IMR-90 (cell line): Measurements from ENCODE around the gene LUC7L. TPM values are rescaled to one million over a fixed set of nuclear protein-coding genes. Genes with fewer than 3 reads are reported as not detected.

Experiments used
- ATAC-seq: fragments of 200-7000 bp; cut with Tn5 transposase; 2 replicates; pipeline ENCODE4 v1.9.1; 2020; ENCODE audit warnings: low read depth, mild to moderate bottlenecking, moderate library complexity
- BruUV-seq: library from RNA; stranded (reverse); fragments of 400-500 nt; replicated peaks from 2 replicates; lab custom pipeline; 2021; lab: Mats Ljungman, UMichigan
- CTCF ChIA-PET: fragments of 300-600 bp; formaldehyde crosslinking; extraction: SDS; loops from one replicate; lab custom pipeline; 2021; ENCODE audit warnings: antibody characterized with exemption; lab: Yijun Ruan, JAX
- POLR2A ChIA-PET: fragments of 300-600 bp; sonication (Branson Sonifier 250); formaldehyde crosslinking; loops from one replicate; lab custom pipeline; 2022; ENCODE audit warnings: antibody characterized with exemption; ENCODE audit not compliant: unreplicated experiment; lab: Charles Lee
- DNase-seq: peaks from one replicate; pipeline ENCODE4 v3.0.0; 2013
- H2AFZ ChIP-seq: replicated peaks from 2 replicates; pipeline ENCODE3; 2013; ENCODE audit warnings: low read length, mild to moderate bottlenecking; ENCODE audit not compliant: poor library complexity
- H2AK5ac ChIP-seq: 2 replicates; pipeline ENCODE4 v1.6.1; 2013; ENCODE audit warnings: low read depth, low read length, inconsistent platforms
- H2AK9ac ChIP-seq: replicated peaks from 2 replicates; pipeline ENCODE3; 2013; ENCODE audit warnings: mild to moderate bottlenecking, low read depth, low read length, moderate library complexity; ENCODE audit not compliant: poor library complexity
- H2BK120ac ChIP-seq: 2 replicates; pipeline ENCODE4 v1.6.1; 2013; ENCODE audit warnings: low read depth, low read length, inconsistent platforms
- H2BK15ac ChIP-seq: 3 replicates; pipeline ENCODE4 v1.6.1; 2013; ENCODE audit warnings: low read depth, low read length, inconsistent platforms
- H2BK20ac ChIP-seq: 2 replicates; pipeline ENCODE4 v1.6.1; 2013; ENCODE audit warnings: low read depth, mild to moderate bottlenecking, inconsistent platforms, low read length, moderate library complexity
- H2BK5ac ChIP-seq: 2 replicates; pipeline ENCODE4 v1.6.1; 2013; ENCODE audit warnings: mild to moderate bottlenecking, low read depth, low read length, inconsistent platforms; ENCODE audit not compliant: poor library complexity, severe bottlenecking
- H3K14ac ChIP-seq: replicated peaks from 2 replicates; pipeline ENCODE4 v1.6.1; 2013; ENCODE audit warnings: low read depth, low read length, inconsistent platforms
- H3K18ac ChIP-seq: 2 replicates; pipeline ENCODE4 v1.6.1; 2013; ENCODE audit warnings: low read depth, low read length, control low read depth
- H3K23ac ChIP-seq: 2 replicates; pipeline ENCODE4 v1.6.1; 2013; ENCODE audit warnings: low read depth, low read length, inconsistent platforms
- H3K27ac ChIP-seq: 2 replicates; pipeline ENCODE4 v1.5.1; 2013; ENCODE audit warnings: mild to moderate bottlenecking, control low read depth, low read length; ENCODE audit not compliant: insufficient read depth
- H3K27me3 ChIP-seq: 2 replicates; pipeline ENCODE4 v1.6.1; 2013; ENCODE audit warnings: low read length; ENCODE audit not compliant: control insufficient read depth, insufficient read depth
- H3K36me3 ChIP-seq: 2 replicates; pipeline ENCODE4 v1.6.1; 2013; ENCODE audit warnings: low read length, mixed read lengths; ENCODE audit not compliant: control insufficient read depth, insufficient read depth
- H3K4ac ChIP-seq: 2 replicates; pipeline ENCODE4 v1.6.1; 2013; ENCODE audit warnings: low read depth, low read length, inconsistent platforms
- H3K4me1 ChIP-seq: 2 replicates; pipeline ENCODE4 v1.6.1; 2013; ENCODE audit warnings: low read length, mixed read lengths; ENCODE audit not compliant: control insufficient read depth, insufficient read depth
- H3K4me2 ChIP-seq: 2 replicates; pipeline ENCODE4 v1.6.1; 2013; ENCODE audit warnings: low read depth, mild to moderate bottlenecking, control low read depth, low read length, moderate library complexity
- H3K4me3 ChIP-seq: 2 replicates; pipeline ENCODE4 v1.5.1; 2013; ENCODE audit warnings: low read depth, mild to moderate bottlenecking, control low read depth, low read length, moderate library complexity; ENCODE audit not compliant: insufficient read depth
- H3K56ac ChIP-seq: 2 replicates; pipeline ENCODE4 v1.6.1; 2013; ENCODE audit warnings: low read length, inconsistent platforms; ENCODE audit not compliant: insufficient read depth; ENCODE audit errors: extremely low read depth
- H3K79me1 ChIP-seq, 2 experiments: 2 replicates each; pipeline ENCODE4 v1.6.1; 2013; ENCODE audit warnings: low read length in 2 of 2, inconsistent platforms in 1 of 2, low read depth in 1 of 2
- H3K9ac ChIP-seq: 2 replicates; pipeline ENCODE4 v1.6.1; 2013; ENCODE audit warnings: low read depth, low read length, control low read depth
- H3K9me1 ChIP-seq: 2 replicates; pipeline ENCODE4 v1.6.1; 2013; ENCODE audit warnings: low read length, inconsistent platforms; ENCODE audit not compliant: insufficient read depth
- H3K9me3 ChIP-seq: 2 replicates; pipeline ENCODE4 v1.6.1; 2013; ENCODE audit warnings: low read length; ENCODE audit not compliant: control insufficient read depth, insufficient read depth
- H4K20me1 ChIP-seq: 2 replicates; pipeline ENCODE4 v1.6.1; 2013; ENCODE audit warnings: low read length, inconsistent platforms; ENCODE audit not compliant: insufficient read depth
- H4K5ac ChIP-seq: 2 replicates; pipeline ENCODE4 v1.6.1; 2013; ENCODE audit warnings: mild to moderate bottlenecking, low read depth, low read length, control low read depth
- H4K8ac ChIP-seq, 2 experiments: 2 replicates each; pipeline ENCODE4 v1.6.1; 2013; ENCODE audit warnings: low read depth in 2 of 2, low read length in 2 of 2, control low read depth in 1 of 2, inconsistent platforms in 1 of 2
- H4K91ac ChIP-seq: 2 replicates; pipeline ENCODE4 v1.6.1; 2013; ENCODE audit warnings: low read depth, low read length, inconsistent platforms; ENCODE audit not compliant: insufficient read depth
- BHLHE40 ChIP-seq: fragments of 150-350 bp; IDR thresholded peaks from 2 replicates; pipeline ENCODE4 v1.6.1; 2016; ENCODE audit warnings: mild to moderate bottlenecking, low read depth, low read length
- CEBPB ChIP-seq: IDR thresholded peaks from 2 replicates; pipeline ENCODE4 v1.6.1; 2012; ENCODE audit warnings: low read depth, low read length, improper control_type of control experiment
- CHD1 ChIP-seq: IDR thresholded peaks from 2 replicates; pipeline ENCODE4 v1.6.1; 2012; ENCODE audit warnings: low read depth, low read length, improper control_type of control experiment
- MAFK ChIP-seq: IDR thresholded peaks from 2 replicates; pipeline ENCODE4 v1.6.1; 2012; ENCODE audit warnings: low read depth, low read length, improper control_type of control experiment
- RCOR1 ChIP-seq: IDR thresholded peaks from 2 replicates; pipeline ENCODE4 v1.6.1; 2012; ENCODE audit warnings: mild to moderate bottlenecking, low read length, improper control_type of control experiment; ENCODE audit not compliant: insufficient replicate concordance
- WGBS, 2 experiments: methylation state at CpG; one replicate each; pipeline versions ENCODE4 v1.1.5 to v1.1.7; 2013; ENCODE audit warnings: missing lambda C conversion rate in 2 of 2; ENCODE audit not compliant: insufficient read length in 1 of 2; ENCODE audit errors: extremely low coverage in 2 of 2; 5-methylcytosine and 5-hydroxymethylcytosine counted together
- dilution Hi-C: fragments of 300-500 bp; cut with HindIII; formaldehyde crosslinking; loops from one replicate; pipeline ENCODE4 v1.14.3; 2018; ENCODE audit warnings: low sequenced_read_pairs; ENCODE audit not compliant: unreplicated experiment
- in situ Hi-C: fragments of 300-500 bp; cut with MboI; formaldehyde crosslinking; loops from 3 replicates; pipeline ENCODE4 v1.14.3; 2019; ENCODE audit warnings: low sequenced_read_pairs, inconsistent platforms, mixed read lengths
- intact Hi-C: fragments of 100-400 bp; cut with micrococcal nuclease; formaldehyde crosslinking; loops from 2 replicates; pipeline ENCODE4 v1.10.0; 2022
- polyA plus RNA-seq, 3 experiments: library from polyadenylated mRNA; depleted of rRNA; stranded (reverse); fragments of >200 nt; gene quantifications; 2 replicates each; pipeline ENCODE4 v1.2.3, GENCODE V29; 2012; ENCODE audit warnings: low replicate concordance in 1 of 3
- total RNA-seq: library from RNA; depleted of rRNA; stranded (reverse); fragments of >200 nt; gene quantifications from 2 replicates; pipeline ENCODE4 v1.2.3, GENCODE V29; 2012
- TF ChIP-seq, protein P1 (sequence below): conservative IDR thresholded peaks from 2 replicates; pipeline ENCODE4 v1.5.1; 2012; ENCODE audit warnings: mild to moderate bottlenecking, low read depth, low read length, improper control_type of control experiment
- TF ChIP-seq, protein P2 (sequence below): fragments of 150-350 bp; IDR thresholded peaks from 2 replicates; pipeline ENCODE4 v1.6.1; 2016; ENCODE audit warnings: low read depth, mild to moderate bottlenecking, low read length, moderate library complexity, borderline replicate concordance

LUC7L gene
- total and polyA plus RNA-seq, 2 of the 4 experiments (the other 2 are of a cell fraction): 21.5 to 55.6 TPM

DNA sequence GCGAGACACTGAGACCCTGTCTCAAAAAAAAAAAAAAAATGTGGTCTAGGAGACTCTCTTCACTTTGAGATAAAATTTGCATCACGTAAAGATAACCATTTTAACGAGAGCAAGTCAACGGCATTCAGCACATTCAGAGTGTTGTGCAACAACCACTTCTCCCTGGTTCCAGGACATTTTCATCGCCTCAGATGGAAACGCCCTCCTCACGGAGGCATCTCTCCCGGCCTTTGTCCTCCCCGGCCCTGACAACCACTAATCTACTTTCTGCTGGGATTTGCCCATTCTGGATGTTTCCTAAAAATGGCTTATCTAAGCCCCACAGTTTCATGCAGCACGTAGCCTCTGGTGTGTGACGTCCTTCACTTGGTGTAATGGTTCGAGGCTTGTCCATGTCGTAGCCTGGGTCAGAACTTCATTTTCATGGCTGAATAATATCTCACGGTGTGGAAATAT is 84.4 kb downstream of the LUC7L start:
- Histone ChIP-seq H3K4me2 (no peak overlapping the region), H4K8ac (no peak overlapping the region), H3K9me3 (no peaks in the 10 kb centered on the region), H3K36me3 (no peaks in the 10 kb centered on the region), H3K9me1 (peaks cover 6% of the 10 kb centered on the region; the same call in 1 of the 2 replicates), H3K14ac (no peak overlapping the region), H2BK120ac (no peak overlapping the region), H2AFZ (no peak overlapping the region), H3K27ac (no peak overlapping the region), H3K56ac (no peak overlapping the region), H2AK5ac (no peak overlapping the region), H2AK9ac (no peak overlapping the region), H3K4me3 (no peak overlapping the region), H3K4me1 (peaks cover 8% of the 10 kb centered on the region; the same call in 1 of the 2 replicates), H3K27me3 (no peaks in the 10 kb centered on the region), H4K91ac (no peak overlapping the region), H4K20me1 (no peaks in the 10 kb centered on the region), H2BK15ac (no peak overlapping the region), H3K23ac (no peak overlapping the region), H3K18ac (no peak overlapping the region), H3K79me1 (no peaks in the 10 kb centered on the region), H2BK20ac (no peak overlapping the region), H2BK5ac (no peak overlapping the region), H4K5ac (no peak overlapping the region), H3K9ac (no peak overlapping the region), H3K4ac (no peak overlapping the region)
- ATAC-seq (no peak), DNase-seq (no peak)
- ChIA-PET CTCF (no interaction called here), POLR2A (no interaction called here)
- dilution Hi-C loops (no loop called here), intact Hi-C loops (no loop called here), in situ Hi-C loops (no loop called here)
- 87% methylated on average over 6 of the region's 14 CpGs; no CpG with 5 or more reads in 1 of the 2 experiments for WGBS, 2 experiments
- no TSS peak for BruUV-seq
- TF ChIP-seq, protein P1, sequence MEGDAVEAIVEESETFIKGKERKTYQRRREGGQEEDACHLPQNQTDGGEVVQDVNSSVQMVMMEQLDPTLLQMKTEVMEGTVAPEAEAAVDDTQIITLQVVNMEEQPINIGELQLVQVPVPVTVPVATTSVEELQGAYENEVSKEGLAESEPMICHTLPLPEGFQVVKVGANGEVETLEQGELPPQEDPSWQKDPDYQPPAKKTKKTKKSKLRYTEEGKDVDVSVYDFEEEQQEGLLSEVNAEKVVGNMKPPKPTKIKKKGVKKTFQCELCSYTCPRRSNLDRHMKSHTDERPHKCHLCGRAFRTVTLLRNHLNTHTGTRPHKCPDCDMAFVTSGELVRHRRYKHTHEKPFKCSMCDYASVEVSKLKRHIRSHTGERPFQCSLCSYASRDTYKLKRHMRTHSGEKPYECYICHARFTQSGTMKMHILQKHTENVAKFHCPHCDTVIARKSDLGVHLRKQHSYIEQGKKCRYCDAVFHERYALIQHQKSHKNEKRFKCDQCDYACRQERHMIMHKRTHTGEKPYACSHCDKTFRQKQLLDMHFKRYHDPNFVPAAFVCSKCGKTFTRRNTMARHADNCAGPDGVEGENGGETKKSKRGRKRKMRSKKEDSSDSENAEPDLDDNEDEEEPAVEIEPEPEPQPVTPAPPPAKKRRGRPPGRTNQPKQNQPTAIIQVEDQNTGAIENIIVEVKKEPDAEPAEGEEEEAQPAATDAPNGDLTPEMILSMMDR: no peak
- TF ChIP-seq BHLHE40 (no peak), MAFK (no peak), CHD1 (no peak), RCOR1 (no peak), CEBPB (peak; percentile 31; the same call in 1 of the 2 replicates)
- TF ChIP-seq, protein P2, sequence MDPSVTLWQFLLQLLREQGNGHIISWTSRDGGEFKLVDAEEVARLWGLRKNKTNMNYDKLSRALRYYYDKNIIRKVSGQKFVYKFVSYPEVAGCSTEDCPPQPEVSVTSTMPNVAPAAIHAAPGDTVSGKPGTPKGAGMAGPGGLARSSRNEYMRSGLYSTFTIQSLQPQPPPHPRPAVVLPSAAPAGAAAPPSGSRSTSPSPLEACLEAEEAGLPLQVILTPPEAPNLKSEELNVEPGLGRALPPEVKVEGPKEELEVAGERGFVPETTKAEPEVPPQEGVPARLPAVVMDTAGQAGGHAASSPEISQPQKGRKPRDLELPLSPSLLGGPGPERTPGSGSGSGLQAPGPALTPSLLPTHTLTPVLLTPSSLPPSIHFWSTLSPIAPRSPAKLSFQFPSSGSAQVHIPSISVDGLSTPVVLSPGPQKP: no peak
